ENCODE data around the gene USPL1.

GRCh38 chr13:30617315-30618185 is at the start of gene USPL1:
- TF ChIP-seq, protein P1, sequence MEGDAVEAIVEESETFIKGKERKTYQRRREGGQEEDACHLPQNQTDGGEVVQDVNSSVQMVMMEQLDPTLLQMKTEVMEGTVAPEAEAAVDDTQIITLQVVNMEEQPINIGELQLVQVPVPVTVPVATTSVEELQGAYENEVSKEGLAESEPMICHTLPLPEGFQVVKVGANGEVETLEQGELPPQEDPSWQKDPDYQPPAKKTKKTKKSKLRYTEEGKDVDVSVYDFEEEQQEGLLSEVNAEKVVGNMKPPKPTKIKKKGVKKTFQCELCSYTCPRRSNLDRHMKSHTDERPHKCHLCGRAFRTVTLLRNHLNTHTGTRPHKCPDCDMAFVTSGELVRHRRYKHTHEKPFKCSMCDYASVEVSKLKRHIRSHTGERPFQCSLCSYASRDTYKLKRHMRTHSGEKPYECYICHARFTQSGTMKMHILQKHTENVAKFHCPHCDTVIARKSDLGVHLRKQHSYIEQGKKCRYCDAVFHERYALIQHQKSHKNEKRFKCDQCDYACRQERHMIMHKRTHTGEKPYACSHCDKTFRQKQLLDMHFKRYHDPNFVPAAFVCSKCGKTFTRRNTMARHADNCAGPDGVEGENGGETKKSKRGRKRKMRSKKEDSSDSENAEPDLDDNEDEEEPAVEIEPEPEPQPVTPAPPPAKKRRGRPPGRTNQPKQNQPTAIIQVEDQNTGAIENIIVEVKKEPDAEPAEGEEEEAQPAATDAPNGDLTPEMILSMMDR (IDR thresholded peaks at IDR 0.05) = peak; percentile 34 to 90 (median 80)
- TF ChIP-seq POLR2A (IDR thresholded peaks at IDR 0.05) = peak; percentile 86
- TF ChIP-seq EP300 (IDR thresholded peaks at IDR 0.05) = peak; percentile 84

Measured in ovary (tissue), 3 donors.